Lower leg skin (tissue), 3 donors: ENCODE results near the gene WDR43.

Source experiments
- CTCF ChIP-seq, 3 donors: fragments of 450-650 bp; IDR thresholded peaks; one replicate each; pipeline ENCODE4 v1.5.1; 2016; ENCODE audit warnings: antibody characterized with exemption in 3 of 3, mild to moderate bottlenecking in 3 of 3, moderate library complexity in 2 of 3
- POLR2A ChIP-seq, 2 donors: fragments of 450-650 bp; IDR thresholded peaks; one replicate each; pipeline ENCODE4 v1.6.1; 2016 to 2017; ENCODE audit warnings: antibody characterized with exemption in 2 of 2, mild to moderate bottlenecking in 1 of 2, moderate library complexity in 1 of 2

GRCh38 chr2:28962505-28962904 is 68.0 kb downstream of the WDR43 start:
- TF ChIP-seq CTCF (IDR thresholded peaks at IDR 0.05), result no peak
- no peak for TF ChIP-seq POLR2A (IDR thresholded peaks at IDR 0.05)
